ENCODE data around the gene RECQL.
A peak's percentile ranks its signal among the peaks of the same experiment; 100 is the strongest.

Gene RECQL, protein sequence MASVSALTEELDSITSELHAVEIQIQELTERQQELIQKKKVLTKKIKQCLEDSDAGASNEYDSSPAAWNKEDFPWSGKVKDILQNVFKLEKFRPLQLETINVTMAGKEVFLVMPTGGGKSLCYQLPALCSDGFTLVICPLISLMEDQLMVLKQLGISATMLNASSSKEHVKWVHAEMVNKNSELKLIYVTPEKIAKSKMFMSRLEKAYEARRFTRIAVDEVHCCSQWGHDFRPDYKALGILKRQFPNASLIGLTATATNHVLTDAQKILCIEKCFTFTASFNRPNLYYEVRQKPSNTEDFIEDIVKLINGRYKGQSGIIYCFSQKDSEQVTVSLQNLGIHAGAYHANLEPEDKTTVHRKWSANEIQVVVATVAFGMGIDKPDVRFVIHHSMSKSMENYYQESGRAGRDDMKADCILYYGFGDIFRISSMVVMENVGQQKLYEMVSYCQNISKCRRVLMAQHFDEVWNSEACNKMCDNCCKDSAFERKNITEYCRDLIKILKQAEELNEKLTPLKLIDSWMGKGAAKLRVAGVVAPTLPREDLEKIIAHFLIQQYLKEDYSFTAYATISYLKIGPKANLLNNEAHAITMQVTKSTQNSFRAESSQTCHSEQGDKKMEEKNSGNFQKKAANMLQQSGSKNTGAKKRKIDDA

DNA sequence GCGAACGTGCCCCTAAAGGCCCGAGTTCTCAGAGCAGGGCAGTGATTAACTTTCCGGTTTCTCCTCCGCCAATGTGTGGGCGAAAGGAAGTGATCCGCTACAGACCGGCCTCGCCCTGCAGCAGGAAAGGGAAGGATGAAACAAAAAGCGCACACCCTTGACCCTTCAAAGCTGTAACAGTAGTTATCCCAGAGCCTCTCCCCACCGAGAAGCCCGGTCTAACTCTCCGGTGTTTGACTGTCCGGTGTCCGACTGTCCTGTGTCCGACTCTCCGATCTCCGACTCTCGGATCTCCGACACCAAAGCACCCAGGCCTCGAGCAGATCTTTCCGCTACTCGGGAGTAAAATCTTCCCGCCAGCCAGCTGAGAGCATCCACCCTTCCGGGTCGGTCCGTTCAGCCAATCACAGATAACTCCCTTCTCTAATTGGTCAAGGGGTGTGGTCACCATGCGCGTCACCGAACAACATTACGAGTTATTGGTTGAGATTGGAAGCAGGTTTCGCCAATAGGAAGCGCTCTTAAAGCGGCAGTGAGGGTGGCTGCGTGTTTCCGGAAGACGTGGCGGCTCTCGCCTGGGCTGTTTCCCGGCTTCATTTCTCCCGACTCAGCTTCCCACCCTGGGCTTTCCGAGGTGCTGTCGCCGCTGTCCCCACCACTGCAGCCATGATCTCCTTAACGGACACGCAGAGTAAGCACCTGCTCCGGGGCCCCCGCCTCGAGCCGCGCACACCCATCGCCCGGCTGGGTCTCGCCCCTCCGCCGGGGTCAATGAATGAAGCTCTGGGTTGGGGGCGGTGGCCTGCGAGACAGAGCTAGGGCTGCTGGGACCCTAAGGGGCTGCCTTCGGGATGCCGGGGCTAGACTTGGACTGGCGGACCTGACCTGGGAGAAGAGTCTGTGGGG is at the start of gene RECQL, which contains the start of gene GOLT1B:
TSS of gene RECQL (minus strand) at position 378 of the 906 bp plus-strand sequence. CDS start 2,065 bp downstream, outside the sequence.
TSS of gene GOLT1B (plus strand) at position 532 of the 906 bp plus-strand sequence. CDS start at position 667, 135 bp downstream.
- peak; percentile 94 for DNase-seq (ENCODE audit: extremely low spot score)
- no peak for TF ChIP-seq CTCF (IDR thresholded peaks at IDR 0.05; ENCODE audit: control extremely low read depth, extremely low read depth, low read depth, missing control alignments)
- CTCF ChIA-PET: interaction anchor here (0.6 to 2.1 kb wide), 7 partner anchors 9 to 957 kb away, joined by 3 to 6 read pairs (median 3); no protein-coding TSS in a partner anchor
- POLR2A ChIA-PET: interaction anchor here (0.8 to 1.2 kb wide), 4 partner anchors 8 to 55 kb away, joined by 3 to 4 read pairs (median 3); no protein-coding TSS in a partner anchor

DNA sequence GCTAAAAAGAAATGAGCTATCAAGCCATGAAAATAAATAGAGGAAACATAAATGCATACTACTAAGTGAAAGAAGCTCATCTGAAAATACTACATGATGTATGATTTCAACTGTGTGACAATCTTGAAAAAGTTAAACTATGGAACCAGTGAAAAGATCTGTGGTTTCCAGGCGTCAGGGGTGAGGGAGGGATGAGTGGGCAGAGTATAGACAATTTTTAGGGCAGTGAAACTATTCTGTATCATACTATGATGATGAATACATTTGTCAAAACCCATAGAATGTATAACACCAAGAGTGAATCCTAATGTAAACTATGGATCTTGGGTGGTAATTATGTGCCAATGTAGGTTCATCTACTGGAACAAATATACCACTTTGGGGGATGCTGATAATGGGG is 46.0 kb upstream of the RECQL start:
- CTCF ChIA-PET: interaction anchor here (1.1 to 1.5 kb wide), 2 partner anchors 36 to 63 kb away, joined by 3 to 4 read pairs; no protein-coding TSS in a partner anchor
- POLR2A ChIA-PET: no interaction called here
- DNase-seq (ENCODE audit: extremely low spot score): no peak
- no peak for TF ChIP-seq CTCF (IDR thresholded peaks at IDR 0.05; ENCODE audit: control extremely low read depth, extremely low read depth, low read depth, missing control alignments)

GRCh38 chr12:21546716-21547115 is 45.3 kb upstream of the RECQL start:
- TF ChIP-seq CTCF (IDR thresholded peaks at IDR 0.05; ENCODE audit: control extremely low read depth, extremely low read depth, low read depth, missing control alignments): no peak
- CTCF ChIA-PET: no interaction called here
- DNase-seq (ENCODE audit: extremely low spot score): no peak
- POLR2A ChIA-PET: no interaction called here

GRCh38 chr12:21545557-21545956 is 44.1 kb upstream of the RECQL start:
- CTCF ChIA-PET: no interaction called here
- POLR2A ChIA-PET: no interaction called here
- TF ChIP-seq CTCF (IDR thresholded peaks at IDR 0.05; ENCODE audit: control extremely low read depth, extremely low read depth, low read depth, missing control alignments): no peak
- DNase-seq (ENCODE audit: extremely low spot score): no peak

- TF ChIP-seq CTCF (IDR thresholded peaks at IDR 0.05; ENCODE audit: control extremely low read depth, extremely low read depth, low read depth, missing control alignments): no peak
- POLR2A ChIA-PET: no interaction called here
- no peak for DNase-seq (ENCODE audit: extremely low spot score)
- CTCF ChIA-PET: interaction anchor here (1.4 to 2.1 kb wide), 3 partner anchors 9 to 18 kb away, joined by 3 to 6 read pairs (median 3); no protein-coding TSS in a partner anchor
Observed at GRCh38 chr12:21543151-21543550, 41.7 kb upstream of the RECQL start.

DNA sequence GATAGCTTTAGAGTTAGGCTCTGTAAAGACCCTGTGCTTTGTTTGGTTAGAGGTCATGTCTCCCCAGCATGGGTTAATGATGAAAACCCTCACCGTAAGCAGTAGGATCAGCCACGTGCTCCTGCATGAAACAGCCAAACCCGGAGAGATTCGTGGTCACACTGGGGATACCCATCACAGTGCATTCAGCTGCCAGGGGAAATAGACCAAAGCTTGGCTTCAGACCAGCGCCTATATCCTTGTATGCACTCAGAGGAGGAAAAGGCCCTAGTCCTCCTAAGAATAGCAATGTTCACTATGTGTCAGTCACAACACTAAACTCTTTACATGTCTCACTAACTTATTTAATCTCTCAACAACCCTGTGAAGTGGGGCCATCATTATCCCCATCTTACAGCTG is 41.0 kb upstream of the RECQL start:
- no peak for TF ChIP-seq CTCF (IDR thresholded peaks at IDR 0.05; ENCODE audit: control extremely low read depth, extremely low read depth, low read depth, missing control alignments)
- CTCF ChIA-PET: interaction anchor here (1.8 to 2.1 kb wide), 2 partner anchors 9 to 15 kb away, joined by 6 read pairs; no protein-coding TSS in a partner anchor
- DNase-seq (ENCODE audit: extremely low spot score): no peak
- POLR2A ChIA-PET: no interaction called here
